H1 (cell line): ENCODE data around the gene MYOCOS. TPM values are rescaled to one million over a fixed set of nuclear protein-coding genes. Genes with fewer than 3 reads are reported as not detected.
A peak's percentile ranks its signal among the peaks of the same experiment; 100 is the strongest.

Source experiments
- CTCF ChIA-PET: fragments of 300-600 bp; sonication (Branson Sonifier 250); formaldehyde crosslinking; loops from one replicate; lab custom pipeline; 2021; ENCODE audit not compliant: partially characterized antibody; lab: Charles Lee
- POLR2A ChIA-PET: fragments of 300-600 bp; sonication (Branson Sonifier 250); formaldehyde crosslinking; loops from one replicate; lab custom pipeline; 2021; ENCODE audit warnings: inconsistent platforms; ENCODE audit not compliant: partially characterized antibody; lab: Charles Lee
- DNase-seq, 2 experiments: peaks; one replicate each; pipeline versions ENCODE4 v3.0.0 to v3.0.0-alpha.2; 2010 to 2022; ENCODE audit warnings: low spot score in 2 of 2, low read depth in 1 of 2, mixed read lengths in 1 of 2
- FAIRE-seq: peaks from 2 replicates; lab custom pipeline; 2011; peaks lifted over from hg19 to GRCh38; lab: Jason Lieb, UNC
- H2AFZ ChIP-seq: 2 replicates; pipeline ENCODE4 v1.8.1; 2012; ENCODE audit warnings: low read length, inconsistent platforms
- H2AK5ac ChIP-seq: 2 replicates; pipeline ENCODE4 v1.6.1; 2013; ENCODE audit warnings: low read depth, low read length
- H2BK120ac ChIP-seq: replicated peaks from 2 replicates; pipeline ENCODE3; 2013; ENCODE audit warnings: low read depth, low read length, inconsistent platforms
- H2BK12ac ChIP-seq: 2 replicates; pipeline ENCODE4 v1.6.1; 2013; ENCODE audit warnings: low read depth, low read length
- H2BK15ac ChIP-seq: 2 replicates; pipeline ENCODE4 v1.6.1; 2013; ENCODE audit warnings: low read length
- H2BK20ac ChIP-seq: 2 replicates; pipeline ENCODE4 v1.6.1; 2013; ENCODE audit warnings: low read length
- H2BK5ac ChIP-seq: 2 replicates; pipeline ENCODE4 v1.6.1; 2013; ENCODE audit warnings: low read depth, low read length
- H3K14ac ChIP-seq: 2 replicates; pipeline ENCODE4 v1.6.1; 2013; ENCODE audit warnings: inconsistent platforms; ENCODE audit not compliant: insufficient read length
- H3K18ac ChIP-seq: 2 replicates; pipeline ENCODE4 v1.6.1; 2013; ENCODE audit warnings: low read length; ENCODE audit errors: extremely low read depth
- H3K23ac ChIP-seq: 2 replicates; pipeline ENCODE4 v1.6.1; 2013; ENCODE audit warnings: inconsistent platforms; ENCODE audit not compliant: insufficient read length
- H3K23me2 ChIP-seq: 2 replicates; pipeline ENCODE4 v1.6.1; 2013; ENCODE audit warnings: low read depth, low read length
- H3K27ac ChIP-seq: 2 replicates; pipeline ENCODE4 v1.6.1; 2011; ENCODE audit warnings: low read depth, low read length, inconsistent platforms
- H3K27me3 ChIP-seq, 4 experiments: replicated peaks in 1 of 4; 1 replicate in 1 of 4; 2 replicates in 3 of 4; pipeline versions ENCODE4 v1.6.1 to v1.8.1; 2011 to 2013; ENCODE audit warnings: low read length in 3 of 4, mild to moderate bottlenecking in 3 of 4, inconsistent platforms in 2 of 4, mixed read lengths in 2 of 4, moderate library complexity in 1 of 4; ENCODE audit not compliant: control insufficient read depth in 3 of 4, insufficient read depth in 3 of 4; ENCODE audit errors: extremely low read depth in 1 of 4
- H3K36me3 ChIP-seq, 4 experiments: 2 replicates each; pipeline versions ENCODE4 v1.6.1 to v1.8.1; 2011 to 2013; ENCODE audit warnings: mild to moderate bottlenecking in 4 of 4, low read length in 3 of 4, moderate library complexity in 2 of 4, control low read depth in 1 of 4, inconsistent platforms in 1 of 4; ENCODE audit not compliant: insufficient read depth in 4 of 4, control insufficient read depth in 2 of 4
- H3K4ac ChIP-seq: replicated peaks from 2 replicates; pipeline ENCODE3; 2013; ENCODE audit warnings: low read length, low read depth, mixed read lengths, inconsistent platforms; ENCODE audit not compliant: insufficient read length
- H3K4me1 ChIP-seq, 4 experiments: replicated peaks in 1 of 4; 1 replicate in 1 of 4; 2 replicates in 3 of 4; pipeline versions ENCODE4 v1.6.1 to v1.8.1; 2011 to 2013; ENCODE audit warnings: low read length in 3 of 4, inconsistent platforms in 2 of 4, mixed read lengths in 1 of 4; ENCODE audit not compliant: insufficient read depth in 4 of 4, control insufficient read depth in 3 of 4
- H3K4me2 ChIP-seq, 2 experiments: 2 replicates each; pipeline versions ENCODE4 v1.6.1 to v1.8.1; 2011 to 2013; ENCODE audit warnings: low read depth in 2 of 2, low read length in 2 of 2, control low read depth in 1 of 2, inconsistent platforms in 1 of 2, mild to moderate bottlenecking in 1 of 2; ENCODE audit not compliant: insufficient read depth in 1 of 2
- H3K4me3 ChIP-seq, 4 experiments: fragments of 200-600, 300-600 bp in 1 of 4; sonication (generic), shearing (Covaris generic), sonication (Bioruptor Twin) in 1 of 4; 2 replicates each; pipeline versions ENCODE4 v1.5.1 to v1.8.1; 2011 to 2016; ENCODE audit warnings: low read length in 4 of 4, low read depth in 3 of 4, control low read depth in 2 of 4, inconsistent platforms in 2 of 4, mild to moderate bottlenecking in 2 of 4, mixed read lengths in 1 of 4, moderate library complexity in 1 of 4; ENCODE audit not compliant: insufficient read depth in 2 of 4; ENCODE audit errors: extremely low read depth in 1 of 4
- H3K56ac ChIP-seq: replicated peaks from 2 replicates; pipeline ENCODE3; 2013; ENCODE audit warnings: low read depth, mild to moderate bottlenecking, mixed read lengths, low read length, inconsistent platforms; ENCODE audit not compliant: insufficient read length
- H3K79me1 ChIP-seq: 2 replicates; pipeline ENCODE4 v1.6.1; 2013; ENCODE audit warnings: low read depth, low read length, control low read depth
- H3K79me2 ChIP-seq, 2 experiments: 2 replicates each; pipeline versions ENCODE4 v1.6.1 to v1.8.1; 2012 to 2013; ENCODE audit warnings: low read length in 2 of 2, mild to moderate bottlenecking in 2 of 2, inconsistent platforms in 1 of 2; ENCODE audit not compliant: insufficient read depth in 2 of 2, control insufficient read depth in 1 of 2
- H3K9ac ChIP-seq, 4 experiments: replicated peaks in 1 of 4; 1 replicate in 1 of 4; 2 replicates in 3 of 4; pipeline versions ENCODE4 v1.6.1 to v1.8.1; 2011 to 2013; ENCODE audit warnings: low read depth in 3 of 4, low read length in 3 of 4, control low read depth in 2 of 4, mild to moderate bottlenecking in 2 of 4, moderate library complexity in 2 of 4, inconsistent platforms in 1 of 4; ENCODE audit errors: extremely low read depth in 1 of 4
- H3K9me3 ChIP-seq, 2 experiments: 2 replicates each; pipeline versions ENCODE4 v1.6.1 to v1.8.1; 2012 to 2013; ENCODE audit warnings: mild to moderate bottlenecking in 2 of 2, moderate library complexity in 2 of 2, control low read depth in 1 of 2, inconsistent platforms in 1 of 2, low read depth in 1 of 2, low read length in 1 of 2, mixed read lengths in 1 of 2; ENCODE audit not compliant: insufficient read depth in 2 of 2
- H4K20me1 ChIP-seq, 2 experiments: replicated peaks in 1 of 2; 2 replicates each; pipeline versions ENCODE3 to v1.8.1; 2011 to 2013; ENCODE audit warnings: inconsistent platforms in 2 of 2, low read length in 2 of 2, mild to moderate bottlenecking in 1 of 2; ENCODE audit not compliant: insufficient read depth in 2 of 2, control insufficient read depth in 1 of 2
- H4K5ac ChIP-seq: 2 replicates; pipeline ENCODE4 v1.6.1; 2013; ENCODE audit warnings: low read length, low read depth, mixed read lengths, inconsistent platforms; ENCODE audit not compliant: insufficient read length
- H4K8ac ChIP-seq: 2 replicates; pipeline ENCODE4 v1.8.0; 2013; ENCODE audit warnings: mild to moderate bottlenecking, moderate library complexity, low read length, inconsistent platforms; ENCODE audit not compliant: insufficient read depth; ENCODE audit errors: extremely low read depth
- H4K91ac ChIP-seq: replicated peaks from 2 replicates; pipeline ENCODE3; 2013; ENCODE audit warnings: low read length, mixed read lengths, inconsistent platforms; ENCODE audit not compliant: insufficient read length
- ASH2L ChIP-seq: fragments of 200-600, 300-600 bp; sonication (generic); IDR thresholded peaks from one replicate; pipeline ENCODE4 v1.7.1; 2017; ENCODE audit warnings: low read length
- CTCF ChIP-seq, 3 experiments: IDR thresholded peaks; 1 replicate in 2 of 3; 2 replicates in 1 of 3; pipeline versions ENCODE4 v1.5.1 to v1.6.1; 2011; ENCODE audit warnings: low read length in 3 of 3, mild to moderate bottlenecking in 3 of 3, inconsistent platforms in 2 of 3, low read depth in 1 of 3, moderate library complexity in 1 of 3; ENCODE audit not compliant: insufficient read depth in 1 of 3; ENCODE audit errors: control extremely low read depth in 1 of 3
- RAD21 ChIP-seq, 2 experiments: IDR thresholded peaks in 1 of 2; conservative IDR thresholded peaks in 1 of 2; 2 replicates each; pipeline ENCODE4 v1.6.1; 2011; ENCODE audit warnings: low read depth in 2 of 2, low read length in 2 of 2, improper control_type of control experiment in 1 of 2, inconsistent platforms in 1 of 2, mild to moderate bottlenecking in 1 of 2, moderate library complexity in 1 of 2
- RBBP5 ChIP-seq: IDR thresholded peaks from 2 replicates; pipeline ENCODE4 v1.7.1; 2012; ENCODE audit warnings: low read depth, mild to moderate bottlenecking, inconsistent platforms, low read length, moderate library complexity, borderline replicate concordance
- WGBS, 2 experiments: shearing (Covaris generic) in 1 of 2; methylation state at CpG; one replicate each; pipeline versions ENCODE4 v1.1.6 to v1.1.7; 2013 to 2015; ENCODE audit warnings: low lambda C conversion rate in 2 of 2, mixed read lengths in 2 of 2, inconsistent platforms in 1 of 2, low coverage in 1 of 2, missing lambda C conversion rate in 1 of 2; ENCODE audit not compliant: insufficient replicate concordance in 2 of 2, insufficient coverage in 1 of 2, insufficient read length in 1 of 2; ENCODE audit errors: extremely low coverage in 1 of 2, missing lambda C conversion rate in 1 of 2; 5-methylcytosine and 5-hydroxymethylcytosine counted together
- polyA plus RNA-seq, 7 experiments: library from polyadenylated mRNA; depleted of rRNA in 3 of 7; stranded (reverse) in 5 of 7; unstranded in 2 of 7; fragments of >200 nt in 5 of 7; fragments of 200-250 nt in 2 of 7; gene quantifications; 1 replicate in 5 of 7; 2 replicates in 1 of 7; 4 replicates in 1 of 7; pipeline versions ENCODE4 v1.2.1 to v1.2.3, GENCODE V29; 2011 to 2013; ENCODE audit warnings: missing spikeins in 2 of 7, mixed read lengths in 2 of 7
- total RNA-seq: library from RNA; stranded (reverse); fragmentation: NEBNext Ultra II Directional; extraction: Animal tissue kit (Norgen Biotek cat#: 25700); gene quantifications from 2 replicates; pipeline ENCODE4 v1.2.1, GENCODE V29; 2021

Gene MYOCOS
- total and polyA plus RNA-seq, 2 of the 8 experiments (the other 6 are each of a cell fraction or from before 2014, with no cell fraction given), result not detected

GRCh38 chr1:171661076-171661650 lies 39.1 kb downstream of the MYOCOS start:
- H3K18ac ChIP-seq, result no peak overlapping the region; the same call in 1 of the 2 replicates
- POLR2A ChIA-PET, result interaction anchor here (0.5 kb wide), 1 partner anchor 23 kb away, joined by 3 read pairs; no protein-coding TSS in a partner anchor

More at GRCh38 chr1:171661076-171661650, 39.1 kb downstream of the MYOCOS start:
- DNase-seq (no peak), FAIRE-seq (no peak)
- H3K9ac ChIP-seq, result no peak overlapping the region
- no peak overlapping the region for H2AK5ac ChIP-seq
- no peak overlapping the region for H3K23ac ChIP-seq
- H4K91ac ChIP-seq, result no peak overlapping the region
- peak overlapping the region; percentile 66; the same call in 1 of the 2 replicates for H2BK20ac ChIP-seq
- H3K4ac ChIP-seq, result no peak overlapping the region
- no peak overlapping the region for H2BK12ac ChIP-seq
- H3K79me1 ChIP-seq, result no peaks in the 10 kb centered on the region
- no peak overlapping the region for H4K8ac ChIP-seq
- H2BK120ac ChIP-seq, result no peak overlapping the region
- H3K36me3 ChIP-seq, result no peaks in the 10 kb centered on the region
- CTCF ChIA-PET, result interaction anchor here (0.9 to 9.7 kb wide), 4 partner anchors 18 to 325 kb away, joined by 3 to 143 read pairs (median 5); no protein-coding TSS in a partner anchor
- no peaks in the 10 kb centered on the region for H3K27me3 ChIP-seq
- TF ChIP-seq ASH2L (peak; percentile 49), RAD21 (IDR thresholded peaks at IDR 0.05 in 1 of 2, conservative IDR thresholded peaks at IDR 0.05 in 1 of 2; ENCODE audit: low read depth in 2 of 2, low read length in 2 of 2) (no peak), RBBP5 (peak; percentile 62; the same call in 1 of the 2 replicates), CTCF (IDR thresholded peaks at IDR 0.05; ENCODE audit: control extremely low read depth in 1 of 3, insufficient read depth in 1 of 3, low read depth in 1 of 3, low read length in 3 of 3) (no peak)
- TF ChIP-seq, all 59 proteins: peak for 2
- Histone ChIP-seq H3K9me3 (no peaks in the 10 kb centered on the region), H3K27ac (no peak overlapping the region), H3K23me2 (no peaks in the 10 kb centered on the region), H3K14ac (no peak overlapping the region), H3K4me1 (no peaks in the 10 kb centered on the region), H4K20me1 (no peaks in the 10 kb centered on the region), H3K79me2 (no peaks in the 10 kb centered on the region), H2BK15ac (peak overlapping the region; percentile 81; the same call in 1 of the 2 replicates), H3K4me3 (no peak overlapping the region), H2AFZ (peak overlapping the region; percentile 92), H4K5ac (no peak overlapping the region), H3K56ac (no peak overlapping the region), H2BK5ac (no peak overlapping the region), H3K4me2 (no peak overlapping the region)
- WGBS, 2 experiments, result 92% methylated on average over 5 of the region's 5 CpGs; no CpG with 5 or more reads in 1 of the 2 experiments
